Measurements from ENCODE around the gene FIBCD1. TPM values are rescaled to one million over a fixed set of nuclear protein-coding genes. Genes with fewer than 3 reads are reported as not detected.
A peak's percentile ranks its signal among the peaks of the same experiment; 100 is the strongest.

The FIBCD1 gene
- total and polyA plus RNA-seq, 9 donors, result 0.04 to 0.13 (median 0.08) TPM; not detected in 5

DNA sequence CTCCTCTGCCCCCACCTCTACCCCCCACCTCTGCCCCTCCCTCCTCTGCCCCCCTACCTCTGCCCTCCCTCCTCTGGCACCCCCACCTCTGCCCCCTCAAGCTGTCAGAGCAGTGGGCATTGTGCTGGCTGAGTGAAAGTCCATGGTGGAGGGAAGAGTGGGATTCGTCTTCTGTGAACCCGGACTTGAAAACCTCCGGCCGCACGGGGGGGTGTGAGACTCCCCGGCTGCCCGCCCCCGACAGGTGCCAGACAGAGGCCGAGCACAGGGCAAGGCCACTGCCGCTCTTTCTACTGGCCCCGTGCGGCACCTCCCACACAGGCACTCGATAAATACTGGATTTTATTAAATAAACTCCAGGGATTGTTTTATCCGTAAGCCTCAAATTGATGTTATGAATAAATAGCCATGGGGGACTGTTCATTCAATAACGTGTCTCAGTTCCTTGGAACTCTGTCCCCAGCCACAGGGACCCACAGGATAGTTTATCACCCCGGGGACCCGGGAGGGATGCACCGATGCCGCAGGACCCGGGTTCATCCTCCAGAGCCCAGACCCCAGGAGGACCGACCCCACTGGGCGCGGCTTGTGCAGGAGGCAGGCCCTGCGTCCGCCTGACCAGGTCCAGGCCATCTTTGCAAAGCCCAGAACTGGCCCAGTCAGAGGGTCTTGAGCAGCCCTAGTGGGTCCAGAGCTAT lies 39.8 kb downstream of the FIBCD1 start:
- Histone ChIP-seq H3K36me3 (ENCODE audit: control insufficient read depth, insufficient read depth, low read length) (peaks cover 5% of the 10 kb centered on the region), H3K4me3 (ENCODE audit: low read length) (no peak overlapping the region), H3K9me3 (replicated peaks; ENCODE audit: control insufficient read depth, low read depth, low read length) (no peaks in the 10 kb centered on the region), H3K27ac (ENCODE audit: low read length) (no peak overlapping the region), H3K27me3 (ENCODE audit: control insufficient read depth, insufficient read depth, low read length) (peaks cover 29% of the 10 kb centered on the region), H3K4me1 (ENCODE audit: control insufficient read depth, insufficient read depth, low read length) (peaks cover 23% of the 10 kb centered on the region)
- WGBS (ENCODE audit: insufficient coverage), result 63% methylated on average over 11 of the region's 25 CpGs
- DNase-seq, result no peak

GRCh38 chr9:130898552-130898852 lies 40.5 kb downstream of the FIBCD1 start:
- DNase-seq, result no peak
- H3K9me3 ChIP-seq (replicated peaks; ENCODE audit: control insufficient read depth, low read depth, low read length), result no peaks in the 10 kb centered on the region
- peaks cover 29% of the 10 kb centered on the region for H3K27me3 ChIP-seq (ENCODE audit: control insufficient read depth, insufficient read depth, low read length)
- no peak overlapping the region for H3K27ac ChIP-seq (ENCODE audit: low read length)
- WGBS (ENCODE audit: insufficient coverage), result 90% methylated on average over 2 of the region's 4 CpGs
- no peak overlapping the region for H3K4me3 ChIP-seq (ENCODE audit: low read length)
- peaks cover 12% of the 10 kb centered on the region for H3K36me3 ChIP-seq (ENCODE audit: control insufficient read depth, insufficient read depth, low read length)
- peaks cover 25% of the 10 kb centered on the region for H3K4me1 ChIP-seq (ENCODE audit: control insufficient read depth, insufficient read depth, low read length)

DNA sequence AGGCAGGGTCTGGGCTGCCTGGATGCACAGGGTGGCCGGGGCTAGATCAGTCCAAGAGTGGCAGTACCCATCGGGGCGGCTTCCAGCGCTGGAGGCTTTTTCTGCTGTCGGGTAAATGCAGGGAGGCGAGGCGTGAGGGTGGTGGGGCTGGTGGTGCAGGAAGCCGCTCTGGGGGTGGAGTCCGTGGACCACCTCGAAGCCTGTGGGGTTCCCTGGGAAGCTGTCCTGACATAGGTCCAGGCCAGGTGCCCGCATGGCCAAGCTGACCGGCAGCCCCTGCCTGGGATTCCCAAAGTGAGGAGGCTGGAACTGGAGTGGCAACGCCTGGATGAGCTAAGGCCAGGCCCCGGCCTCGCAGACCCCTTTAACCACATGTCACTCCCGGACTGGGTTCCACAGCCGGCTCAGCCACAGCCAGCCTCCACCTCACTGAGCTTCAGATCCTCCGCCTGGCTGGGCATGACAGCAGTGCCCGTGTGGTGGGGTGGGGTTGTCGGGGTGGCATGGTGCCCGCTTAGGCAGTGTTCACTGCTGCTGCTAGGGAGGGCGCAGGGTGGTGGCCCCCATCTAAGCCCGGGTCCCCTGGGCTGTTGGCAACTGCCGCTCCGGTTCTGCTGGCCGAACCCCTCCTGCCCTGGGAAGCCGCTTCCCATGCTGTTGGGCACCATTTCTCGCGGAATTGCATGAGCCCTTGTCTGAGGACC lies 41.0 kb downstream of the FIBCD1 start:
- Histone ChIP-seq H3K4me3 (ENCODE audit: low read length) (no peak overlapping the region), H3K4me1 (ENCODE audit: control insufficient read depth, insufficient read depth, low read length) (peaks cover 25% of the 10 kb centered on the region), H3K9me3 (replicated peaks; ENCODE audit: control insufficient read depth, low read depth, low read length) (no peaks in the 10 kb centered on the region), H3K36me3 (ENCODE audit: control insufficient read depth, insufficient read depth, low read length) (peaks cover 16% of the 10 kb centered on the region), H3K27me3 (ENCODE audit: control insufficient read depth, insufficient read depth, low read length) (peaks cover 29% of the 10 kb centered on the region), H3K27ac (ENCODE audit: low read length) (no peak overlapping the region)
- 76% methylated on average over 20 of the region's 29 CpGs for WGBS (ENCODE audit: insufficient coverage)
- DNase-seq, result no peak

DNA sequence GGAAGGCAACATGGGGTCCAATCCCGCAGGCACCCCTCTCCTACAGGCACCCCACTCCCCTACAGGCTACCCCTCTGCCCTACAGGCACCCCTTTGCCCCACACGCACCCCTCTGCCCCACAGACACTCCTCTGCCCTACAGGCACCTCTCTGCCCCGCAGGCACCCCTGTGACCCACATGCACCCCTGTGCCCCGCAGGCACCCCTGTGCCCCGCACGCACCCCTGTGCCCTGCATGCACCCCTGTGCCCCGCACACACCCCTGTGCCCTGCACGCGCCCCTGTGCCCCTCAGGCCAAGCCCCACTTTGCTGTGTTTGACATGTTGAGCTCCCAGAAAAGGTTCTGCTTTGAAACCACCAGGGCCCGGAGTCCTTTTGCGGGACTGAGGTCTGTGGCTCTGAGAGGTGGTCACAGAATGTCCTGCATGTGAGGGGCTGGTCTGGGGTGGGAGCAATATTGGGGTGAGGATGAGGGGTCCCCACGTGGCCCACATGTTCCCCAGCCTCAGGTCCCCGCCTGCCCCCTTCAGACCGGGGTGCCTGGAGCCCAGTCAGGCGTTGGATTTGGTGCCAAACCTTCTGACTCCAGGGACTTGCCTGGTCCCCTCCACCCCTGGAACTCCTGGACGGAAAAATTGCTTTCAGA lies 41.8 kb downstream of the FIBCD1 start:
- Histone ChIP-seq H3K27me3 (ENCODE audit: control insufficient read depth, insufficient read depth, low read length) (peaks cover 25% of the 10 kb centered on the region), H3K4me3 (ENCODE audit: low read length) (no peak overlapping the region), H3K27ac (ENCODE audit: low read length) (no peak overlapping the region), H3K4me1 (ENCODE audit: control insufficient read depth, insufficient read depth, low read length) (peaks cover 31% of the 10 kb centered on the region), H3K9me3 (replicated peaks; ENCODE audit: control insufficient read depth, low read depth, low read length) (no peaks in the 10 kb centered on the region), H3K36me3 (ENCODE audit: control insufficient read depth, insufficient read depth, low read length) (peaks cover 24% of the 10 kb centered on the region)
- WGBS (ENCODE audit: insufficient coverage), result 71% methylated on average over 15 of the region's 16 CpGs
- no peak for DNase-seq

DNA sequence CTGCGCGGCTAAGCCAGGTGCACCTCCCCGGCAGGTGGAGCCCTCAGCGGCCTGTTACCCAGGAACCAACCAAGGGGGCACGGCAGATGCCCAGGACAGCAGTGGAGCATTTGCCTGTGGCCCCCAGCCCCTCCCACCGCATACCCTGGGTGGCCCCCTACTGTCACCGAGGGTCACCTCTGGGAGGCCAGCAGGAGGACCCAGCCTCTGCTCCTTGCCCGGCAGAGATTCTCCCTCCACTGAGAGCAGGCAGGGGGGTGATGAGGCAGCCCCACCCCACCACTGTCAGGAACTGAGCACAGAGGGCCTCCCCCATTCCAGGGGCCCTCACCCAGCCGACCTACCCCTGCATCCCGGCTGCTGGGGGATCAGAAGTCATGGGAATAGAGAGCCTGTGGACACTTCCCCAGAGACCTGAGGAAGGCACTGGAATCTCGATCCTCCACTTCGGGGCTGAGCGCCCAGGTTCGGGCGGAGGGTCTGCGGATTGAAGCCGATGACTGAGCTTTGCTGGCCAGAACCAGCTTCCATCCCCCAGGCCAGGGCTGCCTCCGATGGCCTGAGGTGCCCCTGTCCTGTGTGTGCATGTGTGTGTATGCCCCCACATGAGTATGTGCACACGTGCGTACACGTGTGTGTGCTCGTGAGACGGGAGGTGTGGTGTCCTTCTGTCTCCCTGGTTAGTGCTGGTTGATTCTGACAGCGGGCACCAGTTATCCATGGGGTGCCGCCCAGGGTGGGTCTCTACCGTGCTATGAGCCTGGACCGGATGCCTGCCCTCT lies 42.6 kb downstream of the FIBCD1 start, which contains the start of gene QRFP:
Gene QRFP (minus strand): TSS at position 580 of the 782 bp plus-strand sequence. CDS start 2,974 bp downstream, outside the sequence.
- no peak within 1 kb of the TSS for H3K4me3 ChIP-seq (ENCODE audit: low read length)
- H3K36me3 ChIP-seq (ENCODE audit: control insufficient read depth, insufficient read depth, low read length), result peaks cover 32% of the 10 kb centered on the region
- H3K9me3 ChIP-seq (replicated peaks; ENCODE audit: control insufficient read depth, low read depth, low read length), result no peaks in the 10 kb centered on the region
- H3K27ac ChIP-seq (ENCODE audit: low read length), result no peak within 1 kb of the TSS
- peaks cover 32% of the 10 kb centered on the region for H3K4me1 ChIP-seq (ENCODE audit: control insufficient read depth, insufficient read depth, low read length)
- H3K27me3 ChIP-seq (ENCODE audit: control insufficient read depth, insufficient read depth, low read length), result peaks cover 24% of the 10 kb centered on the region
- no peak for DNase-seq
- WGBS (ENCODE audit: insufficient coverage), result 65% methylated on average over 26 of the region's 27 CpGs

DNA sequence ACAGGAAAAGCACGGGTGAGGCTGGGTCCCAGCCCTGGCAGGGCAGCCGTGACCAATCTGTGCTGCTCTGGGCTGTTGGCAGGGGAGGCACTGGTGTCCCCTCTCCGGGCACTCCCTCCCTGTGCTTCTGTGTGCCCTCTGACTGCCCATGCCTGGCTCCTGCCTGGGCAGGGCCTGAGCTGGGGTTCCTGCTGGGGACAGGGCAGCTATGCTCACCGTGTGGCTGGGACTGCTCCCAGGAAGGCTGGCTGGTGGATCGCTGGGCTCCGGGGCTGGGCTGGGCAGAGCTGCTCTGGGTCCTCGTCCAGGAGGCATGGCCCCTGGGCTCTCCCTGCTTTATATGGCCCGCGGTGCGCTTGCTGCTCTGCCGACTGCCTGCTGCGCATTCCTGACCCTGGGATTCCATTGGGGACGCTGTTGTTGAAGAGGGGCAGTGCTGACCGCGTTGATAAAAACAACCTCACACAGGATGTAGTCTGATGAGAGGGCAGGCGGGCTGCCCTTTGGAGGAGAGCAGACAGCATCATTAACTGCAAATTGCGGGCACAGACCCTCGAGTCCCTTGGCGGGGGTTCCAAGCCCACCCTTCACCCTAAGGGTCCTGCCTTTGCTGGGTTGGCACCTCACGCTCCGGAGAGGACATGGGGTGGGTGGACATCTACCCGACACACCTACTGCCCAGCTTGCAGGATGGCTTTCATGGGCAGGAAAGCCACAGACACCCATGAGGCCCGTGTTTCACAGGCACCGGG lies 43.4 kb downstream of the FIBCD1 start:
- WGBS (ENCODE audit: insufficient coverage), result 53% methylated on average over 22 of the region's 24 CpGs
- Histone ChIP-seq H3K4me1 (ENCODE audit: control insufficient read depth, insufficient read depth, low read length) (peaks cover 32% of the 10 kb centered on the region), H3K27me3 (ENCODE audit: control insufficient read depth, insufficient read depth, low read length) (peaks cover 23% of the 10 kb centered on the region), H3K9me3 (replicated peaks; ENCODE audit: control insufficient read depth, low read depth, low read length) (no peaks in the 10 kb centered on the region), H3K27ac (ENCODE audit: low read length) (no peak overlapping the region), H3K4me3 (ENCODE audit: low read length) (no peak overlapping the region), H3K36me3 (ENCODE audit: control insufficient read depth, insufficient read depth, low read length) (peaks cover 40% of the 10 kb centered on the region)
- no peak for DNase-seq

- no peak overlapping the region for H3K4me3 ChIP-seq (ENCODE audit: low read length)
- H3K27me3 ChIP-seq (ENCODE audit: control insufficient read depth, insufficient read depth, low read length), result peaks cover 17% of the 10 kb centered on the region
- H3K27ac ChIP-seq (ENCODE audit: low read length), result no peak overlapping the region
- peaks cover 46% of the 10 kb centered on the region for H3K36me3 ChIP-seq (ENCODE audit: control insufficient read depth, insufficient read depth, low read length)
- peaks cover 32% of the 10 kb centered on the region for H3K4me1 ChIP-seq (ENCODE audit: control insufficient read depth, insufficient read depth, low read length)
- DNase-seq, result no peak
- 79% methylated on average over 5 of the region's 9 CpGs for WGBS (ENCODE audit: insufficient coverage)
- H3K9me3 ChIP-seq (replicated peaks; ENCODE audit: control insufficient read depth, low read depth, low read length), result no peaks in the 10 kb centered on the region
Observed at GRCh38 chr9:130895038-130895437, 44.0 kb downstream of the FIBCD1 start.

GRCh38 chr9:130894546-130894945 lies 44.5 kb downstream of the FIBCD1 start:
- Histone ChIP-seq H3K27ac (ENCODE audit: low read length) (no peak overlapping the region), H3K9me3 (replicated peaks; ENCODE audit: control insufficient read depth, low read depth, low read length) (no peaks in the 10 kb centered on the region), H3K4me1 (ENCODE audit: control insufficient read depth, insufficient read depth, low read length) (peaks cover 32% of the 10 kb centered on the region), H3K4me3 (ENCODE audit: low read length) (no peak overlapping the region), H3K36me3 (ENCODE audit: control insufficient read depth, insufficient read depth, low read length) (peaks cover 49% of the 10 kb centered on the region), H3K27me3 (ENCODE audit: control insufficient read depth, insufficient read depth, low read length) (peaks cover 12% of the 10 kb centered on the region)
- no peak for DNase-seq
- 56% methylated on average over 7 of the region's 7 CpGs for WGBS (ENCODE audit: insufficient coverage)

- H3K4me1 ChIP-seq (ENCODE audit: control insufficient read depth, insufficient read depth, low read length), result peaks cover 28% of the 10 kb centered on the region
- WGBS (ENCODE audit: insufficient coverage), result 50% methylated on average over 26 of the region's 34 CpGs
Observed at GRCh38 chr9:130893341-130894101, 45.5 kb downstream of the FIBCD1 start.

More at GRCh38 chr9:130893341-130894101, 45.5 kb downstream of the FIBCD1 start:
- Histone ChIP-seq H3K27me3 (ENCODE audit: control insufficient read depth, insufficient read depth, low read length) (peaks cover 10% of the 10 kb centered on the region), H3K36me3 (ENCODE audit: control insufficient read depth, insufficient read depth, low read length) (peaks cover 56% of the 10 kb centered on the region), H3K4me3 (ENCODE audit: low read length) (no peak overlapping the region), H3K27ac (ENCODE audit: low read length) (no peak overlapping the region), H3K9me3 (replicated peaks; ENCODE audit: control insufficient read depth, low read depth, low read length) (no peaks in the 10 kb centered on the region)
- peak; percentile 72 for DNase-seq

Data from muscle of leg (tissue), 11 donors.